Lung microvascular endothelial cell (primary cell): ENCODE data around the gene DIAPH2. TPM values are rescaled to one million over a fixed set of nuclear protein-coding genes. Genes with fewer than 3 reads are reported as not detected.
"Not testable (repeated sequence)": the region's sequence is repeated elsewhere in the genome, so short reads cannot be mapped to it uniquely, and the experiment has no call there.

Experiments
- DNase-seq, 2 donors: peaks; one replicate each; pipeline versions ENCODE4 v3.0.0 to v3.0.0-alpha.2; 2010; ENCODE audit warnings: low read depth in 2 of 2
- total RNA-seq: library from RNA; depleted of rRNA; stranded (reverse); fragments of >200 nt; gene quantifications from 2 replicates; pipeline ENCODE4 v1.2.1, GENCODE V29; 2014

The DIAPH2 gene
- 13.1 and 13.5 TPM in 2 replicates for total RNA-seq

DNA sequence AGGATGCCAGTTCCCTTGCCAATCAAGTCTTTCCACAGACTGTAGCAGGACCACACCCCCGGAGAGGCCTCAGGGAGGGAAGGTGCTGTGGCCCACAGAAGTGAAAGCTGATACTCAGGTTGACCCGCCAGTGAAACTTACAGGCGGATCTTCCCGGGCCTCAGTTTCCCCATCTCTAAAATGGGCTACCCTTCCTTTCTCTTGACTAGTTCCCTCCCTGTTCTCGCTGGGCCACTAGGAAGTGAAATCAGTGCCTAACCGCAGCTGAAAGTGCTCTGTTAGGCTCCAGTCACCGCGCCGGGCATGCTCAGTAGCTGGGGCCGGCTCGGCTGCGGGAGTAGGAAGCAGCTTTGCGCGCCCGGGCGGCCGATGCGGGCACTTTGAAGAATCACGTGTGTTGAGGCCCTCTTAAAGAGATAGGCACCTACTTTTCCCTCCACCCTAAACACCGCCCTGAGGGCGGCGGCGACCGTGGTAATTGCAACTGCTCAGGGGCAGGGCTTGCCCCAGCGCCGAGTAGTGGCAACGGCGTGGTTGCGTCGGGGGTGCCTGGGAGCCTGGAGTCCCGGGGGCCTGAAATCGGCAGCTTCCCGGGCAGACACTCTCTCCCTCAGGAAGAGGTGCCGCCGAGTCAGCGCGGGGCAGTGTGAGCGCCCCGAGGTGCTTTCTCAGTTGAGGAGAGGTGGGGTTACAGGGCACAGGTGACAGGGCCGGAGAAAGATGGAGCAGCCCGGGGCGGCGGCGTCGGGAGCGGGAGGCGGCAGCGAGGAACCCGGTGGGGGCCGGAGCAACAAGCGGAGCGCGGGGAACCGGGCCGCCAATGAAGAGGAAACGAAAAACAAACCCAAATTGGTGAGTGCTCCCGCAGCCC, at the start of gene DIAPH2:
Gene DIAPH2, plus strand, starts transcription at position 504 of the 871 bp plus-strand sequence.
- DNase-seq: peak; percentile 81

DNA sequence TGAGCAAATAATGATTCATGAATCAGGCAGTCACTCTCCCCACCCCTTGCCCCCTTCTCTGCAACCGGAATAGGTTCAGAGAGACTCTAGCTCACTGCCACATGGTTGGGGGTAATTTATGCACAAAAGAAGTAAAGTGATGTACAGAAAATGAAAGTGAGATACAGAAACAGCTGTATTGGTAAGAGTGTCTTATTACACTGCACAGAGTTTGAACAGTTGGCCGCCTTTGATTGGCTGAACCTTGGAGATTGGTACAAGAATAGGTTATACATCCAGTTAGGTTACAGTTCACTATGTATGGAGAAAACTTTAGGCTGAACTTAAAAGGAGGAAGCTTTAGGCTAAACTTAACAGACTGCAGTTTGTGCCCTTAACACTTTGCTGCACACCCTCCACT, 34.6 kb upstream of the DIAPH2 start:
- no peak for DNase-seq

DNA sequence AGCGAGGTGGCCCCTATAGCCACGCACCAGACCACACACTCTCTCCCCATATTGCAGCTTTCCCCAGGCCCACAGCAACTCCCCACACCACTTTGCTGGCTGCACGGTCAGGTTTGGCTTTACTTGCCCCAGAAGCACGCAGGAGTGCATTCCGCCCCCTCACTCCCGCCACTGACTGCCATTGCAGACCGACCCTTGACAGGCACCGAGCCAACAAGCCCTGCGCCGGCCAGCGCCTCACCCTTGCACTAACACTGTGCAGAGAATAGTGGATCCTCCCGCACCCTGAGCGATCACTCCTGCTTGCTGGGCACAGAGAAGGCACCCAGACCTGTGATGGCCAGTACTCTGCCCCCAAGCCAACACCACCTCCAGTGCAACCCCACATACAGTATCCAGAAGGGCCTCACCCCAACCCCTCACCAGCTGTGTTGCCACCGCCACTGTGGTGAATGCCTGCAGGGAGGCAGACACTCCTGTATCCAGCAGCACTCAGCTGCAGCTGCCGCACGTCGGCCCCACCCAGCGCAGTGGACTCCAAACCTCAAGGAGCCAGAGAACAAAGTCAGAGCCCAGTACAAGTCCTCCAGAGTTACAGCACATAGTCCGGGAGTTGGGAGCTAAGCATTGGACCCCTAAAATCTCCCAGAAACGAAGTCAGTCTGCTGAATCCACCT, 28.6 kb upstream of the DIAPH2 start:
- no peak for DNase-seq

DNA sequence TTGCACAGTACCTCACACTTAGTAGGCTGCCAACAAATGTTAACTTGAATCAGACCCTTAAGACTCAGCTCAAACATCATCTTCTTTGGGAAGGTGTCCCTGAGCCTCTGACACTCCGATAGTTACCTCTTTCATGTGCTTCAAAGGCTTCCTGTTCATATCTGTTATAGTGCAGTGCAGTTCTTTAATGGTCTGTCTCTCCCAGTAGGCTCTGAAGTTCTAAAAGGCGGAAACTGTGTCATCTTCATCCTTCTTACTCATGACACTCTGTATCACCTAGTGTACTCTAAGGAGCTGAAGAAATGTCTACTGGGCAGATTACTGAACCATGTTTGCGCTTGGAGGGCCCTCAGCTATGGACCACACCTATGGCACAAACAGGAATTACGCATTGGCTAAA, 2.1 kb upstream of the DIAPH2 start:
- DNase-seq: no peak

DNA sequence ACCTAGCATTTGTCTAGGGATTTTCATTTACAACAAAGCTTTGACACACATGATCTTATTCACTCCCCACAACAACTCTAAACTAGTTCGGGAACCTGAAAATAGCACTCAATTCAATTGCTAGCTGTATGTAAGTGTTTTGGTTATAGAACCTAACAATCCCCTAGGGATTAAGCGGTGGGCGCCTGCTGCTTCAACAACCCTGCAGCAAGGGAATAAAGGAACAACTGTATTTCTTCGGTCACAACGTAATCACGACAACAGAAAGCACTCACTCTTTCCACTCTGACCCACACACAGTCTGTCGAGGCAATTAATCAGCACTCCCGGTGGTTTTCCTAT, 674 bp upstream of the DIAPH2 start:
- DNase-seq: no peak

DNA sequence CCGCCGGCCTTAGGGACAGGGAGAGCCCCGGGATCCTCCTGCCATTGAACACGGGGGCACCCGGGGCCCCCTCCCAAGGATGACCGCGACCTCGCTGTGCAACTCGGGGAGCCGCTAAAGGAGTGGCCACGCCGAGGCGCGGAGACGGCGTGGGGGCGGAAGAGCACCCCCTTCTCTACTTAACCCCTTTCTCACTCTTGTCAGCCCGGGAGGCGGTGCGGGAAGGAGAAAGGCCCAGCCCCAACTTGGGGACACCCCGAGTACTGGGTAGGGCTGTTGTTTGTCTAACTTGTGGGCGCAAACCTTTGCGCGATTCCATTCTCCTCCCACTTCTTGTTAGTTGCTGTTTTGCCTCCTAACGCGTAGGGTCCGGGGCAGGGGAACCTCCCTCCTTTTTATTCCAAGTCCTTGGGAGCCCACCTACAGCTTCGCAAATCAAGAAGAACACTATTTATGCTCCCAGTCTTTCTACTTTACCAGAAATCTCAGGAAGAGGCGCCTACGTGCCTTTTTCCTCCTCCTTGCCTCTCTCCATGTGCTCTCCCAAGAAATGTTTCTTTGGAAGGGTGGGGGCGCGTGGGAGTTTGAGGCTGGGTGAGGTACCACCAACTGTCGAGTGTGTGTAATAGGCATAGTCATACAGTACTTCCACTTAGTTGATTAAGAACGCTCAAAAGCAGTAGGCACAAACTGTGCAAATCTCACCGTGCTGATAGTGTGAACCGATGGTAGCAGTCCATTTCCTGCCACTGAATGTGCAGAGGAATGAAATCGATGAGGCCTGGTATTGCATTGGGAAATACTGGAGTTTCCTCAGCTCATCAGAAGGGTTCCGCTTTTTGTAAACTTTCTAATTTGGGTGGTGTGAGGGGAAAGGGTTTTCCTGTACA, 813 bp downstream of the DIAPH2 start:
- peak; percentile 33 to 61 for DNase-seq

DNA sequence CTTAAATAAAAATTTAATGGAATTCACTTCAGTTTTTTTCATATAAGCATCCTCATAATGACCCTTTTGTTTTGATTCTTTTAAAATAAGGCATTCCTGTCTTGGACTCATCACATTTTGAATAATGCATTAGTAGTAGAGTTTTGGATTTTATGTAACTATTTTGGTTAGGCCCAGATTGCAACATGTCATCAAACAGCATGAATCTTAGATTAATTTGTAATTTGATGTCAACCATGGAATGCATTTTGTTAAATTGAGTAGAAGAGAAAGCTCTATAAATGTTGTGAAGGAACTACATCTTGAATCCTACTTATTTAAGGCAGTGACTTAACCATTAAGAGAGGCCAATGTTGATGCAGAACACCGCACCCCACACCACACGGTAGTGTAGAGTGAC, 3.1 kb downstream of the DIAPH2 start:
- no peak for DNase-seq

DNA sequence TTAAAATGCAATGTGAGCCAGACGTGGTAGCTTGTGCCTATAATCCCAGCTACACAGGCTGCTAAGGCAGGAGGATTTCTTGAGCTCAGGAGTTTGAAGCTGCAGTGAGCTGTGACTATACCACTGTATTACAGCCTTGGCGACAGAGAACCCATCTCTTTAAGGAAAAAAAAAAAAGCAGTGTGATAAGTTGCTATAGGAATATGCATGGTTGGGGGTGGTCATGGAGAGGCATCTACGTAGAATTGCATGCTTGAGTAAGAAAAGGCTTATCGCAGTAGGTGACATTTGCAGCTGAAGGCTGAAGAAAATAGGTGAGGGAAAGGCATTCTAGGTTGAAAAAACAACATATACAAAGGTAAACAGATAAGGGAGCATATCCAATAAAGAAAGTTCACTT, 4.1 kb downstream of the DIAPH2 start:
- DNase-seq: no peak

DNA sequence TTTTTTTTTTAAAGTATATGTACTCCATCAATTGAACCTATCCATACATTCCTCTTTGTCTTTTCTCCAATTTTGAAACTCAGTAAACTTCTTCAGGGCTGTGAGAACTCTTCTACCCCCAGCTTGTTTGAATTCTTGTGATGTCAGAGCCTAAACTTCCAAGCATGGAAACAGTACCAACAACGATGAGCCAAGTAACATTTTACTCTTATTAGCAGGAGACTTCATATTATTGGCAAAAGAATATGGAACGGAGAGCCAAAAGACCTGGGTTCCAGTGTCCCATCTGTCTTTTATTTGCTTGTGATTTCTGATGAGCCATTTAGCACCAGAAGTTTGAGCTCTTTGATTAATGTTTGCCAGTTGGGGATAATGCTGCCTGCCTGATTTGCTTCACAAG, 5.3 kb downstream of the DIAPH2 start:
- DNase-seq: no peak

DNA sequence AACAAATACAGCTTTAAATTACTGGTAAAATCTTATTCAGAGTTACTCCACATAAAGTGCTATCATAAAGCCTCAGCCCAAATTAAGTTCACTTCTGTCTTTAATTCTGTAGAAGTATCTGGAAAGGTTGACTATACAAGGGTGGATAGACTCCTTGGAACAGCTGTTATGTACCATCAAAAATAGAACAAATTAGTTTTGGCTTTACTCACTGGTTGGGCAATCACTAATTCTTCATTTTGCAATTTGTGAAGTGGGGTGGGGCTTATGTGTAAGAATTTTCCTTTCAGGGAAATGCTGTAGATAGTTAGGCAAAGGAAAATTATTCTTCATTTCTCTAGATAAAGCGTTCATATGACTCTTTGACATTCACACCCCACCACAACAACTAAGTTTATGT, 7.8 kb downstream of the DIAPH2 start:
- no peak for DNase-seq

DNA sequence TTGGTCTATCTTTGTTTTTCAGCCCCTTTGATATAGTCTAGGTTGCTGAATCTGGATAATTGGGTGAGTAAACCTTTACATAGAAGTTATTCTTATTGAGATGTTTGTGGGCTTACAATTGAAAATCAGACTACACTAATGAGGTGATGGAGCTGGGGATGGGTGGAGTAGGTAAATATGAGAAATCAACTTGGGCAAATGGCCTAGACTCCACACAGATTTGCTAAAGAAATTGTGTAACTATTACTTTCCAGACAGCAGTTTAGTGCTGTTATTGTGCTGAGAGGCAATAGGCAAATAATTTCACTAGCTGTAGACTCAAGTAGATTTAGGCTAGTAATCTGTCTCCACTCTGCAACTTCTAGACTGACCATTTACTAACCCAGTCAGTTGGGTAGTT, 8.2 kb downstream of the DIAPH2 start:
- no peak for DNase-seq

DNA sequence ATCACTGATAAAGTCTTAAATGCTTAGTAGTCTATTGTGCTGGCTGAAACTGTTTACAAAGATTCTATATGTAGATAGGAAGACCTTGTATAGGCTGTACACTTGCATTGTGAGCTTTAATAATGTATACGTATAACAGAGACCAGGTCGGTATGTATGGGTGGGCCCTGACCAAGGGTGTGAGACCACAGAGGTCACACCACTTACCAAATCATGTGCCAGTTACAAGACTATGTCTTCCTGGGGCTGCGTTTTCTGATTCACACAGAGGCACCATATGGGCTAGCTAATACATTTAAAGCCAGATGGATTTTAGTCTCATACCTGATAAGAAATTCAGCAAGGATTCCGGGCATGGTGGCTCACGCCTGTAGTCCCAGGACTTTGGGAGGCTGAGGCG, 8.8 kb downstream of the DIAPH2 start:
- no peak for DNase-seq

DNA sequence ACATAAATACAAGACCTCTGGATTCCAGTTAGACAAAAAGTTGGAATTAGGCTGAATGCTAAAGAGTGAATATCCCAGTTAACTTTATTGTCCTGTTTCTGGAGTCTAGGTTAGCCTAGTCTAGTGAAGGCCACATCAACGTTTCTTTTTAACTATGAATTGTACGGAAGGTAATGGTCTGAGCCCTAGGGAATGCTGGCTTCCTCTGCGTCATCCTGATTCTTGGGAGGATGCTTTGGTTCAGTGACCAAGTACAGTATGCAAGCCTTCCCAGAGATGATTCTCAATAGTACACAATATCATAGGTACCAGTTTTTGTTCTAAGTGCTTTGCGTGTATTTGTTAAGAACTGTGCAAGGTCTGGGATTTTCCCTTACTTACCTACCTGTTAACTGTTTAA, 11.8 kb downstream of the DIAPH2 start:
- DNase-seq: no peak

DNA sequence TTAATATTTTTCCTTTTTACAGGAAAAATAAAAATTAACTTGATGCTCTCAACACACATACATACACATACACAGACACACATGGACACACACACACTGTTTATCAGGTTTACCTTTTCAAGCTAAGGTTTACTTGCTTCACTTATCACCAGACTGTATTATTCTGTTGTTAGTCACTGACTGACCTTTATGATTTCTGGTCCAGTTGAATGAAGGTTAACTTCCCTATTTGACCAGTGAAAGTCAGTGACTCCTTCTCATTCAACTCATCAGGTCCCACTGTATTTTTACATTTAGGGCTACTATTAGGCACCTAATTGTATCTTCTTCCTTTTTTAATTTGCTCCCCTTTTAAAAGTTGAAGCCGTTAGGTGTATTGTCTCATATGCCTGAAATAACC, 16.0 kb downstream of the DIAPH2 start:
- no peak for DNase-seq

DNA sequence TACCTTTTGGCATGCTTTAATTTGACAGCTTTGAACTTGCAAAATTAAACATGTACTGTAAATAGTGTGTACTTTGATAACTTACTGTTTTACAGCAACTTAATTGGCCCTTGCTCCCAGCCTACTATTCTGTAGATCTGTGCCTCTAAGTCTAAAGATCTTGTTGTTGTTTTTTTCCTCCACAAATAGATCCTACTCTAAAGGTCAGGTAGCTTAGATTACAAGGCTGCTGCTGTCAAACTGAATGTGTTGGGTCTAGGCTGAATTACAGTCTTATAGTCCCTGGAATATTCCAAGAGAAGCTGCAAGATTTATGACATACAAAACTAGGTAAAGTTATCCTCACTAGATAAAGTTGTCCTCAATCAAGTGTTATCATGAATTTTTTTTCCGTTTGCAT, 18.7 kb downstream of the DIAPH2 start:
- DNase-seq: no peak

DNA sequence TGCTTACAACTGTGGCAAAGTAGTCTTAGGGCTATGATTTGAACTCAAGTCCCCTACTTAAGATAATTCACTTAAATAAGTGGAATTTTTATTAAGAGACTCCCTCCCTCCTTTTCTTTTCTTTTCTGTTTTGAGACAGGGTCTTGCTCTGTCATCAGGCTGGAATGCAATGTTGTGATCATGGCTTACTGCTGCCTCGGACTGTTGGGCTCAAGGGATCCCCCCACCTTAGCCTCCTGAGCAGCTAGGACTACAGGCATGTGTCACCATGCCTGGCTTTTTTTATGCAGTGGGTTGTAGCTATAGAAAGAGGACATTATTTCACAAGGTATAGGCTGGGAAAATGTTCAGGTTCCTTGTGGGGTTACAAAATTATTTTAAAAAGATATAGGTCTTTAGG, 19.2 kb downstream of the DIAPH2 start:
- peak in 1 of 2 donors; percentile 27 for DNase-seq

DNA sequence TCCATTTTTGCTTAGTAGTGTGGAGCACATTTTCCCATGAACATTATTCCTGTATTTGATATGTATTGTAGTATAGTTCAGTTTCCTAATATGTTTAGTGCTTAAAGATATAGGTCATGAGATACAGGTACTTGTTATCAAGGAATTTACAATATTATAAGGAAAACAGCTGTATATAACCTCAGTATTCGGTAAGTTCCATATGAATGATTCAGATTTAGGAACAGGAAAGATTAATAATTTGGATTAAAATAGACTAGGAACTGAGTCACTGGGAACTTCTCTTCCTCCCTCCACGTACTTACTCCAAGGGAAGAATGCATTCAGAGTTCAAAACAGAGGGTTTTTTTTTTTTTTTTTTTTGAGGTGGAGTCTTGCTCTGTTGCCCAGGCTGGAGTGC, 20.0 kb downstream of the DIAPH2 start:
- DNase-seq: peak in 1 of 2 donors; percentile 72

DNA sequence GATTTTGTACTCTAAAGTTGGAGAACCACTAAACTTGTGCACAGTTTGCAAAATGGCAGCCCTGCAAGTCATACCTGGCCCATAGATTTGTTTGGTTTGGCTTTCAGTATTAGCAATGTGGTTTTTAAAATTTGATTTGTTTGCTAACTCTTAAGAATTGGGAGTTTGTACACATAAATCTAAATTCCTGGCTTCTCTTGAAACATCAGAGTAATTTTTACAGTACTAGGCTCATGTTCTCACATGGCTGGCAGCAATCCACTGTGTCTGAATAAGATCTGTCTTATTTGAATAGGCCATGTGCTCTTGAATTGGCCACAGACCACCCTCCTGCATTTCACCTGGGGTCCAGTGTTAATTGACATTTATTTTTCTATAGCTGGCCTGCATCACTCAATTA, 21.3 kb downstream of the DIAPH2 start:
- DNase-seq: no peak

DNA sequence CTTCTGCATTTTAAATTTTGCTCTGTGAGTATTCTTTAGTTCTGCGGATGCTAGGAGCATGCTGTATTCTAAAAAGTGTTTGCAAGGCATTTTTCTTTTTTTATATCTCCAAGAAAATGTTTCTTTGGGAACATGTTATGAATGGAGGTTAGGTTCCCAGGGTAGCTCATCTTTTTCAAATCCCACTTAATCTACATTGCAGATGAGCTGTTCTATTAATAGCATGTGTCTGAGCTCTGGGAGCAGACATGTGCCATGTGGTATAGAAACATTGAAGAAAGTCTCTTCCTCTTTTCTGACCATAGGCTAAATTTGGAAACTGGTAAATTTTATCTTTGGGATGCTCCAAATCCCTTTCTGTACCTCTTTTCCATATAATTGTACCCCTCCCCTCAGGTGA, 23.2 kb downstream of the DIAPH2 start:
- DNase-seq: no peak

DNA sequence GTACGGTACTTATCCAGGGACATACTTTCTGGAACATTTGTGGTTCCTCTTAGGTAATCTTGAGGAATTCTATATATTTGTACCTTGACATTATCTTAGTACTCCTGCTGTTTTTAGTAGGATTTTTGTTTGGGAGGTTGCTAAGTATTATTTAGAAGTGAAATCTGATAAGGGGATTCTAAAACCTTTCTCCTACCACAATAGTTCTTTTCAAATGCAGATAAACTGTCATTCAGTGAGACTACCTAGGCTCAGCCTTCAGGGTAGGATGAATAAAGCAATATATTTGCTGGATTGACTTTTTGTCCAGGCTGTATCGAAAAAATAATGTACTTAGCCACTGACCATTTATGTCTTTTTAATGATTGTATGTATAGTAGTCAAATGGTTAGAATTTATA, 25.4 kb downstream of the DIAPH2 start:
- DNase-seq: no peak

DNA sequence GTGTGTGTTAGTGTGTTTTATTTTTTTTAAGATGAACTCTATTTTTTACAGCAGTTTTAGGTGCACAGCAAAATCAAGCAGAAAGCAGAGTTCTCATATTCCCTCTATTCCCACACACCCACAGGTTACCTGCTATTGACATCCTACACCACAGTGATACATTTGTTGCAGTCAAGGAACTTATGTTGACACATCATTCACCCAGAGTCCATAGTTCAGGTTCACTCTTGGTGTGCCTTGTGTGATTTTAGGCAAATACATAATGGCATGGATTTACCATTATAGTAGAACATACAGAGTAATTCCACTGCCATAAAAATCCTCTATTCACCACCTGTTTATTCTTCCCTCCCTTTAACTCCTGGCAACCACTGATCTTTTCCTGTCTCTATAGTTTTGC, 28.7 kb downstream of the DIAPH2 start:
- DNase-seq: no peak

DNA sequence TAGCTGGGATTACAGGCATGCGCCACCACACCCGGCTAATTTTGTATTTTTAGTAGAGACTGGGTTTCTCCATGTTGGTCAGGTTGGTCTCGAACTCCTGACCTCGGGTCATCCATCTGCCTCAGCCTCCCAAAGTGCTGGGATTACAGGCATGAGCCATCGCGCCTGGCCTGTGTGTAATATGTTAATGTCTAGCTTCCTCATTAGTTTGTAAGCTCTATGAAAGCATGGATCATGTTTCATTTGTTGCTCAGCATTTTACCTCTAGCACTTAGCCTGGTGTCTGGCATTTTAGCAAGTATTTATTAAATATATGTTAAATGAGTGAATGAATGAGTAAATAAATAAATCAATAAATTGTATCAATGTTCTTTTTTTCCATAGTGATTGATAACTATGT, 29.8 kb downstream of the DIAPH2 start:
- DNase-seq: not testable (repeated sequence)
